ENCODE results near the gene HAT1.

Gene HAT1

GRCh38 chr2:171957061-171957460, 34.8 kb downstream of the HAT1 start:
- Histone ChIP-seq H3K36me3 (ENCODE audit: control insufficient read depth in 1 of 2, insufficient read depth in 2 of 2, low read length in 2 of 2) (peaks cover 0 to 2% of the 10 kb centered on the region in 2 donors), H3K4me3 (ENCODE audit: low read depth in 1 of 2, low read length in 2 of 2) (no peak overlapping the region), H3K9me3 (ENCODE audit: control insufficient read depth in 1 of 2, low read length in 2 of 2) (no peaks in the 10 kb centered on the region), H3K27me3 (ENCODE audit: low read depth, low read length) (no peaks in the 10 kb centered on the region), H3K4me1 (ENCODE audit: control insufficient read depth in 1 of 2, insufficient read depth in 2 of 2, low read length in 2 of 2) (peaks cover 0 to 14% of the 10 kb centered on the region in 2 donors), H3K27ac (ENCODE audit: low read length) (no peak overlapping the region)

GRCh38 chr2:171958475-171958874, 36.2 kb downstream of the HAT1 start:
- H3K4me1 ChIP-seq (ENCODE audit: control insufficient read depth in 1 of 2, insufficient read depth in 2 of 2, low read length in 2 of 2), result peaks cover 0 to 14% of the 10 kb centered on the region in 2 donors
- no peaks in the 10 kb centered on the region for H3K36me3 ChIP-seq (ENCODE audit: control insufficient read depth in 1 of 2, insufficient read depth in 2 of 2, low read length in 2 of 2)
- H3K4me3 ChIP-seq (ENCODE audit: low read depth in 1 of 2, low read length in 2 of 2), result no peak overlapping the region
- H3K27ac ChIP-seq (ENCODE audit: low read length), result no peak overlapping the region
- no peaks in the 10 kb centered on the region for H3K27me3 ChIP-seq (ENCODE audit: low read depth, low read length)
- H3K9me3 ChIP-seq (ENCODE audit: control insufficient read depth in 1 of 2, low read length in 2 of 2), result no peaks in the 10 kb centered on the region

DNA sequence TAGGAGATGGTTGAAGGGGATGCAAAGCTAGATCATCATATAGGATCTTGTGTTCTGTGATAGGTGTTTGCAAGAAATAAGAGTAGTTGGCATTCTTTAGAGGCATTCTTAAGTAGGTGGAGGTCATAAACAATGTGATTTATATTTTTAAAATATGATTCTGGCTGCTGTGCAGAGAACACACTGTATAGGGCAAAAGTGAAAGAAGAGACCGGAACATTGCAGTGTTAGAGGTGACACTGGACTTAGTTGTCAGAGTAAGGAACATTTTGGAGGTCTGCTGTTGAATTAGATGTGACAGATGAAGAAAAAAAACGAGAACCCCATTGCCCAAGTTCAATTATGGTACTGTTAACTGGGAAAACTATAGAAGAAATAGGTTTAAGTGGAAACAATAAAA, 37.7 kb downstream of the HAT1 start:
- Histone ChIP-seq H3K9me3 (ENCODE audit: control insufficient read depth in 1 of 2, low read length in 2 of 2) (no peaks in the 10 kb centered on the region), H3K4me3 (ENCODE audit: low read depth in 1 of 2, low read length in 2 of 2) (no peak overlapping the region), H3K27me3 (ENCODE audit: low read depth, low read length) (no peaks in the 10 kb centered on the region), H3K27ac (ENCODE audit: low read length) (no peak overlapping the region), H3K36me3 (ENCODE audit: control insufficient read depth in 1 of 2, insufficient read depth in 2 of 2, low read length in 2 of 2) (no peaks in the 10 kb centered on the region), H3K4me1 (ENCODE audit: control insufficient read depth in 1 of 2, insufficient read depth in 2 of 2, low read length in 2 of 2) (peaks cover 0 to 9% of the 10 kb centered on the region in 2 donors)

- peaks cover under 1 to 1% of the 10 kb centered on the region in 2 donors for H3K36me3 ChIP-seq (ENCODE audit: control insufficient read depth in 1 of 2, insufficient read depth in 2 of 2, low read length in 2 of 2)
- H3K4me3 ChIP-seq (ENCODE audit: low read depth in 1 of 2, low read length in 2 of 2), result no peak overlapping the region
- no peaks in the 10 kb centered on the region for H3K9me3 ChIP-seq (ENCODE audit: control insufficient read depth in 1 of 2, low read length in 2 of 2)
- H3K27me3 ChIP-seq (ENCODE audit: low read depth, low read length), result no peaks in the 10 kb centered on the region
- H3K4me1 ChIP-seq (ENCODE audit: control insufficient read depth in 1 of 2, insufficient read depth in 2 of 2, low read length in 2 of 2), result peaks cover 0 to 9% of the 10 kb centered on the region in 2 donors
- no peak overlapping the region for H3K27ac ChIP-seq (ENCODE audit: low read length)
These were observed 38.3 kb downstream of the HAT1 start for GRCh38 chr2:171960570-171960969.

DNA sequence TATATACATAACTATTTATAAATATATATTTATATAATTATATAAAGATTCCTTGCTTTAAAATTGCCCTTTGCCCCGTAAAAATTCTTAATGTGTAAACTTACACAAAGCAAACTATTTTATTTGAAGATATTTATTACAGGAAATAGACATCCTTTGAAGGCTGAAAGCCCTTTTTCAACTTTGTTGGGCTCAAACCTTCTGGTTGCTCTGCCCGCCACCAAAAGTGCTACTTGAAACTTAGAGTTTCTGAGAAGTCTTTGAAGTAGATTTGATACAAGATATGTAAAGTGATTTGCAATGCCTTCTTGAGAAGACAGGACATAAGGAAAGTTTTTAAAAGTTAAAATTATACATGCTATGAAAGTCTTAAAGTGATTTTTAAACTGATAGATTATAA, 40.9 kb downstream of the HAT1 start:
- Histone ChIP-seq H3K27ac (ENCODE audit: low read length) (no peak overlapping the region), H3K27me3 (ENCODE audit: low read depth, low read length) (no peaks in the 10 kb centered on the region), H3K4me1 (ENCODE audit: control insufficient read depth in 1 of 2, insufficient read depth in 2 of 2, low read length in 2 of 2) (peaks cover 0 to 9% of the 10 kb centered on the region in 2 donors), H3K36me3 (ENCODE audit: control insufficient read depth in 1 of 2, insufficient read depth in 2 of 2, low read length in 2 of 2) (peaks cover 10 to 25% of the 10 kb centered on the region in 2 donors), H3K4me3 (ENCODE audit: low read depth in 1 of 2, low read length in 2 of 2) (no peak overlapping the region), H3K9me3 (ENCODE audit: control insufficient read depth in 1 of 2, low read length in 2 of 2) (no peaks in the 10 kb centered on the region)

- H3K9me3 ChIP-seq (ENCODE audit: control insufficient read depth in 1 of 2, low read length in 2 of 2), result no peaks in the 10 kb centered on the region
- no peak overlapping the region for H3K27ac ChIP-seq (ENCODE audit: low read length)
- H3K4me3 ChIP-seq (ENCODE audit: low read depth in 1 of 2, low read length in 2 of 2), result no peak overlapping the region
- H3K4me1 ChIP-seq (ENCODE audit: control insufficient read depth in 1 of 2, insufficient read depth in 2 of 2, low read length in 2 of 2), result peaks cover 0 to 5% of the 10 kb centered on the region in 2 donors
- peaks cover 10 to 28% of the 10 kb centered on the region in 2 donors for H3K36me3 ChIP-seq (ENCODE audit: control insufficient read depth in 1 of 2, insufficient read depth in 2 of 2, low read length in 2 of 2)
- no peaks in the 10 kb centered on the region for H3K27me3 ChIP-seq (ENCODE audit: low read depth, low read length)
These were observed 42.0 kb downstream of the HAT1 start for GRCh38 chr2:171964308-171964707.

GRCh38 chr2:171965238-171965637, 43.0 kb downstream of the HAT1 start:
- H3K27me3 ChIP-seq (ENCODE audit: low read depth, low read length), result no peaks in the 10 kb centered on the region
- no peaks in the 10 kb centered on the region for H3K9me3 ChIP-seq (ENCODE audit: control insufficient read depth in 1 of 2, low read length in 2 of 2)
- no peaks in the 10 kb centered on the region for H3K4me1 ChIP-seq (ENCODE audit: control insufficient read depth in 1 of 2, insufficient read depth in 2 of 2, low read length in 2 of 2)
- H3K27ac ChIP-seq (ENCODE audit: low read length), result no peak overlapping the region
- H3K4me3 ChIP-seq (ENCODE audit: low read depth in 1 of 2, low read length in 2 of 2), result no peak overlapping the region
- peaks cover 10 to 28% of the 10 kb centered on the region in 2 donors for H3K36me3 ChIP-seq (ENCODE audit: control insufficient read depth in 1 of 2, insufficient read depth in 2 of 2, low read length in 2 of 2)

- Histone ChIP-seq H3K36me3 (ENCODE audit: control insufficient read depth in 1 of 2, insufficient read depth in 2 of 2, low read length in 2 of 2) (peaks cover 10 to 28% of the 10 kb centered on the region in 2 donors), H3K27me3 (ENCODE audit: low read depth, low read length) (no peaks in the 10 kb centered on the region), H3K4me1 (ENCODE audit: control insufficient read depth in 1 of 2, insufficient read depth in 2 of 2, low read length in 2 of 2) (no peaks in the 10 kb centered on the region), H3K27ac (ENCODE audit: low read length) (no peak overlapping the region), H3K4me3 (ENCODE audit: low read depth in 1 of 2, low read length in 2 of 2) (no peak overlapping the region), H3K9me3 (ENCODE audit: control insufficient read depth in 1 of 2, low read length in 2 of 2) (no peaks in the 10 kb centered on the region)
These were observed 43.4 kb downstream of the HAT1 start for GRCh38 chr2:171965661-171966060.

GRCh38 chr2:171966235-171966634, 44.0 kb downstream of the HAT1 start:
- Histone ChIP-seq H3K27ac (ENCODE audit: low read length) (no peak overlapping the region), H3K4me1 (ENCODE audit: control insufficient read depth in 1 of 2, insufficient read depth in 2 of 2, low read length in 2 of 2) (no peaks in the 10 kb centered on the region), H3K4me3 (ENCODE audit: low read depth in 1 of 2, low read length in 2 of 2) (no peak overlapping the region), H3K9me3 (ENCODE audit: control insufficient read depth in 1 of 2, low read length in 2 of 2) (no peaks in the 10 kb centered on the region), H3K36me3 (ENCODE audit: control insufficient read depth in 1 of 2, insufficient read depth in 2 of 2, low read length in 2 of 2) (peaks cover 10 to 28% of the 10 kb centered on the region in 2 donors), H3K27me3 (ENCODE audit: low read depth, low read length) (no peaks in the 10 kb centered on the region)

- no peak overlapping the region for H3K27ac ChIP-seq (ENCODE audit: low read length)
- H3K4me1 ChIP-seq (ENCODE audit: control insufficient read depth in 1 of 2, insufficient read depth in 2 of 2, low read length in 2 of 2), result no peaks in the 10 kb centered on the region
- peaks cover 10 to 28% of the 10 kb centered on the region in 2 donors for H3K36me3 ChIP-seq (ENCODE audit: control insufficient read depth in 1 of 2, insufficient read depth in 2 of 2, low read length in 2 of 2)
- H3K9me3 ChIP-seq (ENCODE audit: control insufficient read depth in 1 of 2, low read length in 2 of 2), result no peaks in the 10 kb centered on the region
- no peaks in the 10 kb centered on the region for H3K27me3 ChIP-seq (ENCODE audit: low read depth, low read length)
- no peak overlapping the region for H3K4me3 ChIP-seq (ENCODE audit: low read depth in 1 of 2, low read length in 2 of 2)
These were observed 44.4 kb downstream of the HAT1 start for GRCh38 chr2:171966688-171967087.

- Histone ChIP-seq H3K4me3 (ENCODE audit: low read depth in 1 of 2, low read length in 2 of 2) (no peak overlapping the region), H3K9me3 (ENCODE audit: control insufficient read depth in 1 of 2, low read length in 2 of 2) (no peaks in the 10 kb centered on the region), H3K36me3 (ENCODE audit: control insufficient read depth in 1 of 2, insufficient read depth in 2 of 2, low read length in 2 of 2) (peaks cover 10 to 29% of the 10 kb centered on the region in 2 donors), H3K27me3 (ENCODE audit: low read depth, low read length) (no peaks in the 10 kb centered on the region), H3K27ac (ENCODE audit: low read length) (no peak overlapping the region), H3K4me1 (ENCODE audit: control insufficient read depth in 1 of 2, insufficient read depth in 2 of 2, low read length in 2 of 2) (no peaks in the 10 kb centered on the region)
These were observed 46.2 kb downstream of the HAT1 start for GRCh38 chr2:171968509-171968908.

GRCh38 chr2:171972329-171972982, 50.2 kb downstream of the HAT1 start:
- peaks cover 0 to 19% of the 10 kb centered on the region in 2 donors for H3K36me3 ChIP-seq (ENCODE audit: control insufficient read depth in 1 of 2, insufficient read depth in 2 of 2, low read length in 2 of 2)
- no peaks in the 10 kb centered on the region for H3K27me3 ChIP-seq (ENCODE audit: low read depth, low read length)
- no peaks in the 10 kb centered on the region for H3K9me3 ChIP-seq (ENCODE audit: control insufficient read depth in 1 of 2, low read length in 2 of 2)
- H3K27ac ChIP-seq (ENCODE audit: low read length), result no peak overlapping the region
- H3K4me3 ChIP-seq (ENCODE audit: low read depth in 1 of 2, low read length in 2 of 2), result no peak overlapping the region
- H3K4me1 ChIP-seq (ENCODE audit: control insufficient read depth in 1 of 2, insufficient read depth in 2 of 2, low read length in 2 of 2), result no peaks in the 10 kb centered on the region

All from muscle layer of duodenum (tissue), 2 donors.